DND-41 (cell line): ENCODE data around the gene ANKRD36C.
"Not testable (repeated sequence)": the region's sequence is repeated elsewhere in the genome, so short reads cannot be mapped to it uniquely, and the experiment has no call there.

Experiments
- ATAC-seq: fragments of 200-7000 bp; cut with Tn5 transposase; 3 replicates; pipeline ENCODE4 v1.9.1; 2021; ENCODE audit warnings: low read depth; ENCODE audit not compliant: insufficient read depth
- DNase-seq: peaks from one replicate; pipeline ENCODE4 v3.0.0-alpha.2; 2020
- H2AFZ ChIP-seq: 2 replicates; pipeline ENCODE4 v1.6.0; 2012; ENCODE audit warnings: low read depth, low read length
- H3K27ac ChIP-seq: 2 replicates; pipeline ENCODE4 v1.5.1; 2012; ENCODE audit warnings: low read length, inconsistent platforms
- H3K27me3 ChIP-seq: fragments of 200-600 bp; sonication (generic); 2 replicates; pipeline ENCODE4 v1.6.0; 2012; ENCODE audit warnings: low read length, mild to moderate bottlenecking, inconsistent platforms; ENCODE audit not compliant: insufficient read depth, poor library complexity
- H3K36me3 ChIP-seq: 2 replicates; pipeline ENCODE4 v1.5.1; 2012; ENCODE audit warnings: low read length, inconsistent platforms; ENCODE audit not compliant: insufficient read depth
- H3K4me1 ChIP-seq: 2 replicates; pipeline ENCODE4 v1.5.1; 2012; ENCODE audit warnings: mild to moderate bottlenecking, low read length; ENCODE audit not compliant: insufficient read depth
- H3K4me2 ChIP-seq: 2 replicates; pipeline ENCODE4 v1.6.0; 2012; ENCODE audit warnings: mild to moderate bottlenecking, moderate library complexity, low read length, inconsistent platforms; ENCODE audit not compliant: insufficient read depth
- H3K4me3 ChIP-seq, 2 experiments: fragments of 200-600 bp in 1 of 2; shearing (Covaris generic) in 1 of 2; 2 replicates each; pipeline ENCODE4 v1.5.1; 2012 to 2016; ENCODE audit warnings: inconsistent platforms in 2 of 2, low read length in 2 of 2, mild to moderate bottlenecking in 2 of 2, low read depth in 1 of 2, moderate library complexity in 1 of 2
- H3K79me2 ChIP-seq: 2 replicates; pipeline ENCODE4 v1.6.0; 2012; ENCODE audit warnings: low read length, inconsistent platforms; ENCODE audit not compliant: insufficient read depth
- H3K9ac ChIP-seq: 2 replicates; pipeline ENCODE4 v1.6.0; 2012; ENCODE audit warnings: low read depth, mild to moderate bottlenecking, inconsistent platforms, low read length, moderate library complexity
- H3K9me3 ChIP-seq: 2 replicates; pipeline ENCODE4 v1.5.1; 2012; ENCODE audit warnings: low read length, moderate library complexity, mild to moderate bottlenecking, inconsistent platforms; ENCODE audit not compliant: insufficient read depth, severe bottlenecking
- H4K20me1 ChIP-seq: 2 replicates; pipeline ENCODE4 v1.6.0; 2012; ENCODE audit warnings: low read length; ENCODE audit not compliant: insufficient read depth
- EZH2 ChIP-seq: IDR thresholded peaks from 3 replicates; pipeline ENCODE4 v1.6.1; 2012; ENCODE audit warnings: borderline replicate concordance, low read depth, mild to moderate bottlenecking, moderate library complexity, low read length, inconsistent platforms; ENCODE audit not compliant: severe bottlenecking
- TF ChIP-seq, protein P1 (sequence below): IDR thresholded peaks from 2 replicates; pipeline ENCODE4 v1.5.1; 2012; ENCODE audit warnings: borderline replicate concordance, low read length, moderate library complexity, mild to moderate bottlenecking; ENCODE audit not compliant: poor library complexity, severe bottlenecking; ENCODE audit errors: extremely low read depth

ANKRD36C gene

DNA sequence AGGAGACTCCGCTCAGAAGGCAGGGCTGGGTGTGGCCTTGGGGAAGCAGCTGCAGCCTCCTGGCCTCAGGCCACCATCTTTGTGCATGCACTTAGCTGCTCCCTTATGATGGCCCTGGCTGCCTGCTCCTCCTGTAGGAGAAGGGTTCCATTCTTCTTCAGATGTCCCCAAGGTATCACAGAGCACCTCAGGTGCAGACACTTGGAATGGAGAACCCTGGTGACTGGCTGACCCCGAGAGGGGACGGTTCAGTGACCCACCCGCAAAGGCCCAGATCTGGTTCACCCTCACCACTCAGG lies 33.5 kb upstream of the ANKRD36C start:
- Histone ChIP-seq H3K9me3 (no peaks in the 10 kb centered on the region), H3K36me3 (no peaks in the 10 kb centered on the region), H3K79me2 (no peaks in the 10 kb centered on the region), H3K9ac (no peak overlapping the region), H2AFZ (no peak overlapping the region), H4K20me1 (no peaks in the 10 kb centered on the region), H3K27me3 (no peaks in the 10 kb centered on the region), H3K4me2 (no peak overlapping the region), H3K27ac (no peak overlapping the region), H3K4me1 (no peaks in the 10 kb centered on the region), H3K4me3 (no peak overlapping the region)
- no peak for TF ChIP-seq EZH2
- TF ChIP-seq, protein P1, sequence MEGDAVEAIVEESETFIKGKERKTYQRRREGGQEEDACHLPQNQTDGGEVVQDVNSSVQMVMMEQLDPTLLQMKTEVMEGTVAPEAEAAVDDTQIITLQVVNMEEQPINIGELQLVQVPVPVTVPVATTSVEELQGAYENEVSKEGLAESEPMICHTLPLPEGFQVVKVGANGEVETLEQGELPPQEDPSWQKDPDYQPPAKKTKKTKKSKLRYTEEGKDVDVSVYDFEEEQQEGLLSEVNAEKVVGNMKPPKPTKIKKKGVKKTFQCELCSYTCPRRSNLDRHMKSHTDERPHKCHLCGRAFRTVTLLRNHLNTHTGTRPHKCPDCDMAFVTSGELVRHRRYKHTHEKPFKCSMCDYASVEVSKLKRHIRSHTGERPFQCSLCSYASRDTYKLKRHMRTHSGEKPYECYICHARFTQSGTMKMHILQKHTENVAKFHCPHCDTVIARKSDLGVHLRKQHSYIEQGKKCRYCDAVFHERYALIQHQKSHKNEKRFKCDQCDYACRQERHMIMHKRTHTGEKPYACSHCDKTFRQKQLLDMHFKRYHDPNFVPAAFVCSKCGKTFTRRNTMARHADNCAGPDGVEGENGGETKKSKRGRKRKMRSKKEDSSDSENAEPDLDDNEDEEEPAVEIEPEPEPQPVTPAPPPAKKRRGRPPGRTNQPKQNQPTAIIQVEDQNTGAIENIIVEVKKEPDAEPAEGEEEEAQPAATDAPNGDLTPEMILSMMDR: no peak
- no peak for DNase-seq
- no peak for ATAC-seq

GRCh38 chr2:96024336-96025193 lies 32.9 kb upstream of the ANKRD36C start:
- TF ChIP-seq, protein P1: no peak
- no peak for TF ChIP-seq EZH2
- Histone ChIP-seq H3K4me1 (no peaks in the 10 kb centered on the region), H3K9ac (no peak overlapping the region), H3K4me2 (no peak overlapping the region), H3K4me3 (no peak overlapping the region), H3K36me3 (no peaks in the 10 kb centered on the region), H2AFZ (no peak overlapping the region), H3K27ac (no peak overlapping the region), H3K27me3 (no peaks in the 10 kb centered on the region), H4K20me1 (no peaks in the 10 kb centered on the region), H3K9me3 (no peaks in the 10 kb centered on the region), H3K79me2 (no peaks in the 10 kb centered on the region)
- ATAC-seq: no peak
- no peak for DNase-seq

- not testable (repeated sequence) for H3K27me3 ChIP-seq, H4K20me1 ChIP-seq, H3K36me3 ChIP-seq, H2AFZ ChIP-seq, H3K4me3 ChIP-seq, H3K79me2 ChIP-seq, H3K4me2 ChIP-seq, H3K9ac ChIP-seq, H3K9me3 ChIP-seq, H3K27ac ChIP-seq, H3K4me1 ChIP-seq, ATAC-seq, DNase-seq
Measured at GRCh38 chr2:96023701-96024100, 32.1 kb upstream of the ANKRD36C start.

DNA sequence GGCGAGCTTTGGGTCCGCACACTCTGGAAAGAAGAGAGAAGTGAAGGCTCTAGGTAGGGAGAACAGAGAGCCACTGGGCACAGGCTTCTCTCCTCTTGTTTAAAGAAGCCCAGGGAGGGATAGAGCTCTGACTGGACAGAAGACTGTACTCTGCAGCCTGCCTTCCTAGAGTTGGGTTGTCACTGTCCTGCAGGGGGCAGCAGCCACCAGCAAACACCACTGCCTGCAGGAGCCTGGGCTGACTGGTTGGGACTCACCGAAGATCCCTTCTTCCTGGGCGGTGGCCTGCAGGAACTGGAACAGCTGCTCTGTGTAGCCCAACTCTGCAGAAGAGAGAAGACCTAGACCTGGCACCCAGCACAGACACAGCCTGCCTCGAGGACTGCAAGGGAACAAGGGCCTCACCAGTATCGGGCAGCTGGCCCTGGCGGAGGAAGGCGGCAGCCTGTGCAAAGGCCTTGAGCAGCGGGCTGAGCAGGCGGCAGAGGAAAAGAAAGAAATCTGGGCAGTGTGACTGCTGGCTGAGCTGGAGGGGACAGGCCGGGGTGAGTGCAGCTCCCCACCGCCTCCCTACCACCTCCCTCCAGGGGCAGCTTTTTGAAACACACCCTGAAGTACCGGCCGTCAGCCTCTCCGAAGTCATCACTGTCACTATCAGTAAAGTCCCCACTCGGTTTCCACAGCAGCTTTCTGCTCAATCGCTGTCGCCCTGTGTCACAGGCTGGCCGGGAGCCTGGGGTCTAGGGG lies 31.2 kb upstream of the ANKRD36C start:
- not testable (repeated sequence) for H3K4me1 ChIP-seq, H2AFZ ChIP-seq, H3K4me2 ChIP-seq, H3K36me3 ChIP-seq, H3K4me3 ChIP-seq, H3K9me3 ChIP-seq, H3K9ac ChIP-seq, H3K79me2 ChIP-seq, H4K20me1 ChIP-seq, H3K27ac ChIP-seq, H3K27me3 ChIP-seq
- TF ChIP-seq, protein P1: peak; percentile 78
- peak; percentile 97 for ATAC-seq
- peak; percentile 82 for DNase-seq

DNA sequence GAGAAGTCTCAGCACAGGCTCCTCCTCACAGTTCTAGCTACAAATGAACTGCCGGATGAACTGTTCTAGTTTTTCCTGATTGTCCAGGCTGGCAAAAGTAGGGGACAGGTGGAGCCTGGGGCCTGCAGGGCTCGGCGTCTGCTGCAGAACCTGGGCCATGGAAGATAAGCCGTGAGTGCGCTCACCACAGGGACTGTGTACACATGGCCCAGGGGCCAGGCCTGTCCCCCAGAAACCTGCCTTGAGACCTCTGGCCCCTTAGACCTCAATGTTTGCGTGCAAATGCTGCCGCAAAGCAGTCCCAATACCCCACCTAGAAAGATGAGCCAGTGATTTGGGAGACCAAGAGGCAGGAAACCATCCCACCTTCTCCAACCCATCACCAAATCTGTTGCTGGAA lies 30.5 kb upstream of the ANKRD36C start:
- not testable (repeated sequence) for H3K27ac ChIP-seq, H3K27me3 ChIP-seq, DNase-seq, H3K4me2 ChIP-seq, H3K4me1 ChIP-seq, H3K9me3 ChIP-seq, H3K79me2 ChIP-seq, H4K20me1 ChIP-seq, H3K9ac ChIP-seq, H2AFZ ChIP-seq, ATAC-seq, H3K36me3 ChIP-seq, H3K4me3 ChIP-seq
